Loucy (cell line): Measurements from ENCODE around the gene EPHA2.

Experiments used
- CTCF ChIP-seq: fragments of 200-600 bp; sonication (generic); conservative IDR thresholded peaks from 2 replicates; pipeline ENCODE4 v1.5.1; 2014; ENCODE audit warnings: mild to moderate bottlenecking, antibody characterized with exemption, low read length
- EZH2phosphoT487 ChIP-seq: fragments of 200-600 bp; IDR thresholded peaks from 2 replicates; pipeline ENCODE4 v1.6.1; 2018; ENCODE audit warnings: antibody characterized with exemption, mild to moderate bottlenecking, moderate library complexity, borderline replicate concordance

GRCh38 chr1:16149146-16149545, 6.7 kb downstream of the EPHA2 start:
- TF ChIP-seq CTCF (no peak), EZH2phosphoT487 (no peak)
